ENCODE data around the gene ANLN. TPM values are rescaled to one million over a fixed set of nuclear protein-coding genes. Genes with fewer than 3 reads are reported as not detected.
A peak's percentile ranks its signal among the peaks of the same experiment; 100 is the strongest.

Gene ANLN
- total RNA-seq, 1 experiment from 2014 or later = 78.9 TPM

DNA sequence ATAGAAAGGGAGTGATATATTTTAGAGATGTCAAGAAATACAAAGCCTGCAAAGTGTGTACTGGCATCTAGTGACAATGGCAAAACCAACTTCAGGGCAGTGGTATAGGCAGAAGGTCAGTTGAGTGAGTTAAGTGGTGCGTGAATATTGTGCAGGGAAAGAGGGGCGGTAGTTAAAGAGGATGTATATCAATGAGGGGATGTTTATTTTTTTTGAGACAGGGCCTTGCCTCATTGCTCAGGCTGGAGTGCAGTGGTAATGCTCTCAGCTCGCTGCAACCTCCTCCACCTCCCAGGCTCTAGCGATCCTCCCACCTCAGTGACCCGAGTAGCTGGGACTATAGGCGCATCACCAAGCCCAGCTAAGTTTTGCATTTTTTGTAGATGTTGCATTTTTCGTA lies 13.8 kb downstream of the ANLN start:
- Mint-ChIP-seq H3K36me3 (ENCODE audit: insufficient read depth in 1 of 3, low read depth in 3 of 3) (peaks cover 35 to 69% (median 62%) of the 10 kb centered on the region in 3 experiments; a peak in 6 of 7 replicates), H3K9me3 (no peaks in the 10 kb centered on the region), H3K27ac (peak overlapping the region in 1 of 3 experiments; percentile 7; a peak in 2 of 7 replicates), H3K4me3 (no peak overlapping the region), H3K4me1 (peaks cover 11 to 12% of the 10 kb centered on the region in 2 experiments), H3K27me3 (ENCODE audit: low read depth) (no peaks in the 10 kb centered on the region)
- Histone ChIP-seq H3K23ac (ENCODE audit: insufficient read length, low read depth, low read length) (no peak overlapping the region), H3K79me1 (ENCODE audit: insufficient read depth, low read depth, low read length, poor library complexity, severe bottlenecking) (no peaks in the 10 kb centered on the region), H3K4me2 (ENCODE audit: insufficient read depth, insufficient read length, low read length) (no peak overlapping the region), H2BK15ac (ENCODE audit: low read depth, low read length) (no peak overlapping the region), H2BK12ac (ENCODE audit: insufficient read length, low read depth, low read length) (no peak overlapping the region), H3K4me1 (ENCODE audit: insufficient read depth, low read length) (no peaks in the 10 kb centered on the region), H2BK5ac (ENCODE audit: insufficient read length, low read length) (no peak overlapping the region), H3K56ac (ENCODE audit: insufficient read length, low read depth, low read length) (no peak overlapping the region), H2AK5ac (ENCODE audit: insufficient read length, low read length) (no peak overlapping the region), H3K27ac (ENCODE audit: insufficient read length, low read depth, low read length) (no peak overlapping the region), H3K27me3 (ENCODE audit: insufficient read depth, low read length) (no peaks in the 10 kb centered on the region), H2BK20ac (ENCODE audit: low read depth, low read length, poor library complexity, severe bottlenecking) (no peak overlapping the region), H3T11ph (ENCODE audit: low read length) (no peak overlapping the region), H4K91ac (ENCODE audit: insufficient read length, low read depth, low read length) (no peak overlapping the region), H4K5ac (ENCODE audit: insufficient read length, low read depth, low read length) (no peak overlapping the region), H3K18ac (ENCODE audit: insufficient read length, low read depth, low read length) (no peak overlapping the region), H4K20me1 (ENCODE audit: control insufficient read depth, insufficient read depth, insufficient read length) (no peaks in the 10 kb centered on the region), H3K14ac (ENCODE audit: insufficient read depth, low read length) (no peak overlapping the region), H2BK120ac (ENCODE audit: low read depth, low read length, poor library complexity, severe bottlenecking) (no peak overlapping the region), H3K9ac (ENCODE audit: extremely low read depth, insufficient read length, low read length) (no peak overlapping the region), H3K9me3 (ENCODE audit: control insufficient read depth, low read depth, low read length) (no peaks in the 10 kb centered on the region), H4K8ac (replicated peaks; ENCODE audit: insufficient read length, low read depth, low read length) (no peak overlapping the region), H2AFZ (ENCODE audit: low read length) (no peak overlapping the region), H3K4ac (ENCODE audit: low read depth, low read length) (no peak overlapping the region), H3K79me2 (ENCODE audit: insufficient read depth, low read length) (no peaks in the 10 kb centered on the region), H3K23me2 (ENCODE audit: insufficient read length, low read depth, low read length, poor library complexity, severe bottlenecking) (no peaks in the 10 kb centered on the region)
- TF ChIP-seq CTCF (conservative IDR thresholded peaks at IDR 0.05) = no peak
- WGBS (ENCODE audit: extremely low coverage, insufficient read length, low lambda C conversion rate) = 100% methylated on average over 2 of the region's 7 CpGs
- no peak for DNase-seq

All from H9 (cell line).